Measurements from ENCODE around the gene CRCP. TPM values are rescaled to one million over a fixed set of nuclear protein-coding genes. Genes with fewer than 3 reads are reported as not detected.

Gene CRCP
- total RNA-seq, 6 experiments from 2014 or later, result 29.8 to 37.6 (median 33.7) TPM

GRCh38 chr7:66138994-66139752, 24.5 kb downstream of the CRCP start:
- H3K36me3 Mint-ChIP-seq (ENCODE audit: low read depth), result peaks cover 41% of the 10 kb centered on the region
- H3K9me3 Mint-ChIP-seq, result no peaks in the 10 kb centered on the region
- peaks cover 43% of the 10 kb centered on the region for H3K4me1 Mint-ChIP-seq (ENCODE audit: low read depth)
- no peak for TF ChIP-seq CTCF (IDR thresholded peaks at IDR 0.05)
- H3K4me3 Mint-ChIP-seq, result peak overlapping the region; percentile 36
- DNase-seq, result no peak
- H3K27me3 Mint-ChIP-seq (ENCODE audit: insufficient read depth), result no peaks in the 10 kb centered on the region; the same call in 1 of the 2 replicates
- peak overlapping the region; percentile 63 for H3K27ac Mint-ChIP-seq

GRCh38 chr7:66140924-66141323, 26.3 kb downstream of the CRCP start:
- Mint-ChIP-seq H3K4me3 (peak overlapping the region; percentile 53; the same call in 1 of the 2 replicates), H3K36me3 (ENCODE audit: low read depth) (peaks cover 43% of the 10 kb centered on the region), H3K27me3 (ENCODE audit: insufficient read depth) (no peaks in the 10 kb centered on the region; the same call in 1 of the 2 replicates)

GRCh38 chr7:66142334-66142733, 27.7 kb downstream of the CRCP start:
- Mint-ChIP-seq H3K27ac (no peak overlapping the region), H3K4me1 (ENCODE audit: low read depth) (peaks cover 63% of the 10 kb centered on the region), H3K4me3 (no peak overlapping the region), H3K9me3 (no peaks in the 10 kb centered on the region), H3K27me3 (ENCODE audit: insufficient read depth) (no peaks in the 10 kb centered on the region; the same call in 1 of the 2 replicates), H3K36me3 (ENCODE audit: low read depth) (peaks cover 51% of the 10 kb centered on the region)
- TF ChIP-seq CTCF (IDR thresholded peaks at IDR 0.05), result no peak
- DNase-seq, result no peak

More at GRCh38 chr7:66140924-66141323, 26.3 kb downstream of the CRCP start:
- peak; percentile 70 for DNase-seq
- TF ChIP-seq CTCF (IDR thresholded peaks at IDR 0.05), result peak; percentile 81
- H3K4me1 Mint-ChIP-seq (ENCODE audit: low read depth), result peaks cover 53% of the 10 kb centered on the region
- no peaks in the 10 kb centered on the region for H3K9me3 Mint-ChIP-seq
- peak overlapping the region; percentile 63 for H3K27ac Mint-ChIP-seq

- Mint-ChIP-seq H3K27ac (peak overlapping the region; percentile 42; the same call in 1 of the 2 replicates), H3K36me3 (ENCODE audit: low read depth) (peaks cover 47% of the 10 kb centered on the region), H3K4me1 (ENCODE audit: low read depth) (peaks cover 56% of the 10 kb centered on the region), H3K27me3 (ENCODE audit: insufficient read depth) (no peaks in the 10 kb centered on the region; the same call in 1 of the 2 replicates), H3K4me3 (no peak overlapping the region), H3K9me3 (no peaks in the 10 kb centered on the region)
- TF ChIP-seq CTCF (IDR thresholded peaks at IDR 0.05), result no peak
- no peak for DNase-seq
These were observed 28.3 kb downstream of the CRCP start for GRCh38 chr7:66142996-66143395.

GRCh38 chr7:66143876-66144332, 29.3 kb downstream of the CRCP start:
- DNase-seq, result no peak
- no peak overlapping the region for H3K4me3 Mint-ChIP-seq
- no peaks in the 10 kb centered on the region for H3K9me3 Mint-ChIP-seq
- peaks cover 47% of the 10 kb centered on the region for H3K36me3 Mint-ChIP-seq (ENCODE audit: low read depth)
- no peak for TF ChIP-seq CTCF (IDR thresholded peaks at IDR 0.05)
- peaks cover 59% of the 10 kb centered on the region for H3K4me1 Mint-ChIP-seq (ENCODE audit: low read depth)
- H3K27ac Mint-ChIP-seq, result no peak overlapping the region; the same call in 1 of the 2 replicates
- H3K27me3 Mint-ChIP-seq (ENCODE audit: insufficient read depth), result no peaks in the 10 kb centered on the region; the same call in 1 of the 2 replicates

Data from HFFc6 (cell line).